GM06990 (cell line): ENCODE data around the gene CA5A.

Source experiments
- DNase-seq: peaks from one replicate; pipeline ENCODE4 v3.0.0-alpha.2; 2011; ENCODE audit not compliant: insufficient read length; ENCODE audit errors: extremely low read depth
- H3K27me3 ChIP-seq: replicated peaks from 2 replicates; pipeline ENCODE4 v1.6.0; 2011; ENCODE audit warnings: low read length; ENCODE audit not compliant: control insufficient read depth, insufficient read depth
- H3K36me3 ChIP-seq: 2 replicates; pipeline ENCODE4 v1.5.1; 2011; ENCODE audit warnings: low read length; ENCODE audit not compliant: control insufficient read depth, insufficient read depth
- H3K4me3 ChIP-seq: replicated peaks from 2 replicates; pipeline ENCODE4 v1.5.1; 2011; ENCODE audit warnings: low read depth, mild to moderate bottlenecking, control low read depth, low read length
- TF ChIP-seq, protein P1 (sequence below): IDR thresholded peaks from 2 replicates; pipeline ENCODE4 v1.5.1; 2011; ENCODE audit warnings: low read length, control low read depth, mild to moderate bottlenecking, inconsistent platforms; ENCODE audit not compliant: insufficient read depth, poor library complexity, severe bottlenecking

CA5A gene

DNA sequence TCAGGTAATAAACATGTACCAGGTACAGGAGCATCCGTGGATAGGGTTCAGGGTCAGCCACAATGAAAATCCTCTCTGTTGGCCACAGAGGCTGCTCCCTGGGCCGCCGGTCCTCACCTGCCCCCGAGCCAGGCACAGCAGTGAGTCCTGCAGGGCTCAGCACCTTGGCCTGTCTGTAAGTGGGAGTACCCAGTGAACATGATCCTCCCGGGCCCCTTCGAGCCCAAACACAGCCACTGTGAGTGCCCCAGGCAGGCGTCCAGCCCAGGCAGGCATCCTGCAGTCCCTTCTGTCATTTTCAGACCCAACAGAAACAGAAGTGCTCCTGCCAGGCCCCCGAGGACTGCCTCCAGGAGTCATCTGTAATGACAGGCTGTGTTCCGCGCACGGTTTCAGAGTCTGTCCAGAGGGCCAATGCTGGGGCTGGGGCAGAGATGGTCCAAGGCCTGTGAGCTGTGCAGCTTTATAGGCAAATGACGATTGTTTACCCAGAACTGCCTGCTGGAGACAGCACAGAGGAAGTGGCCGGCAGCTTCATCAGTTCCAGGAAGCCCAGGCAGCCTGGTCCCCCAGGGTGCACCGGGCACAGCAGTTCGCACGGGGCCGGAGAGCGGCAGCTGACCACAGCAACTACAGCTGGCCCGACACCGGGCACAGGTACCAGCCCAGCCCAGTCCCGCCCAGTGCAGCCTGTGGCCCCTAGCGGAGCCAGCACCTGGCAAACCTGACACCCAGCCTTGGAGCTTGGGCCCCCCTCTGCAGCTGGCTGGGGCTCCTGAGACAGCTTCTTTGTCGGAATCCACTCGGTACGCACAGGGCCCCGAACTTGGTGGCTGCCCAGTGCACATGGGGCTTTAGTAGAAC is 80.2 kb downstream of the CA5A start:
- no peak for DNase-seq
- Histone ChIP-seq H3K27me3 (no peaks in the 10 kb centered on the region), H3K4me3 (peak overlapping the region; percentile 49), H3K36me3 (peaks cover 23% of the 10 kb centered on the region)
- TF ChIP-seq, protein P1, sequence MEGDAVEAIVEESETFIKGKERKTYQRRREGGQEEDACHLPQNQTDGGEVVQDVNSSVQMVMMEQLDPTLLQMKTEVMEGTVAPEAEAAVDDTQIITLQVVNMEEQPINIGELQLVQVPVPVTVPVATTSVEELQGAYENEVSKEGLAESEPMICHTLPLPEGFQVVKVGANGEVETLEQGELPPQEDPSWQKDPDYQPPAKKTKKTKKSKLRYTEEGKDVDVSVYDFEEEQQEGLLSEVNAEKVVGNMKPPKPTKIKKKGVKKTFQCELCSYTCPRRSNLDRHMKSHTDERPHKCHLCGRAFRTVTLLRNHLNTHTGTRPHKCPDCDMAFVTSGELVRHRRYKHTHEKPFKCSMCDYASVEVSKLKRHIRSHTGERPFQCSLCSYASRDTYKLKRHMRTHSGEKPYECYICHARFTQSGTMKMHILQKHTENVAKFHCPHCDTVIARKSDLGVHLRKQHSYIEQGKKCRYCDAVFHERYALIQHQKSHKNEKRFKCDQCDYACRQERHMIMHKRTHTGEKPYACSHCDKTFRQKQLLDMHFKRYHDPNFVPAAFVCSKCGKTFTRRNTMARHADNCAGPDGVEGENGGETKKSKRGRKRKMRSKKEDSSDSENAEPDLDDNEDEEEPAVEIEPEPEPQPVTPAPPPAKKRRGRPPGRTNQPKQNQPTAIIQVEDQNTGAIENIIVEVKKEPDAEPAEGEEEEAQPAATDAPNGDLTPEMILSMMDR, result no peak

DNA sequence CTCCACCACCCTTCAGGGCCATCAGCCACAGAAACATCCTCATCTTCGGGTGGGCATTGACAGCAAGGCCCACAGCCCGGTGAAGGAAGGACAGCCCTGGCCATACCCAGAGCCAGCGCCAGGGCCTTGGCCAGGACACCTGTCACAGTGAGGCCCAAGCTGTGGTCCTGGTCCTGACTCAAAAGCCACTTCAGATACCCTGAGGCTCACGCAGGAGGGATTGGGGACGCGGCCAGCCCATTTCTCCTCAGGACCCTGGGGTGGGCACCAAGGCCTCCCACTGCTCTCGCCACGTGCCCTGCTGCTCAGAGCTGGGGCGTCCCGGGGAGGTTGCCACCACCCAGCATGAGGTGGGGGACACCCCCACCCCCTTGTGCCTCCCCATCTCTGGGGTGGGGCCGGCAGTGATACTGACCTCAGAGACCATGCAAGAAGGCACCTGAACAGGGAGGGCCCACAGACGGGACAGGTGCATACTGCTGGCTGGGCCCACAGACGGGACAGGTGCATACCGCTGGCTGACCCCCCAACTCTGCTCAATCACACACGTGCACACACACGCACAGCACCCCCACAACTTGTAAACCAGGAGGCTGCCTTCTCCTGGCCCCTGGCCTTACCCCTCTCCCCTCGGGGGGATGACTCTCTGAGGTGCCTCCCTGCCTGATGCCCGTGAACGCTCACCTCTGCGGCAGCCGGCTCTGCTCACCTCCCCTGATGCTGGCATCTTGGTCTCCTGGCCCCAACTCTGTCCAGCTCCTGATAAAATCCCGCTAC is 81.2 kb downstream of the CA5A start:
- H3K4me3 ChIP-seq, result no peak overlapping the region
- TF ChIP-seq, protein P1, result no peak
- peaks cover 25% of the 10 kb centered on the region for H3K36me3 ChIP-seq
- no peak for DNase-seq
- no peaks in the 10 kb centered on the region for H3K27me3 ChIP-seq

- Histone ChIP-seq H3K36me3 (peaks cover 30% of the 10 kb centered on the region), H3K4me3 (no peak overlapping the region)
Observed at GRCh38 chr16:87854053-87854906, 82.0 kb downstream of the CA5A start.

DNA sequence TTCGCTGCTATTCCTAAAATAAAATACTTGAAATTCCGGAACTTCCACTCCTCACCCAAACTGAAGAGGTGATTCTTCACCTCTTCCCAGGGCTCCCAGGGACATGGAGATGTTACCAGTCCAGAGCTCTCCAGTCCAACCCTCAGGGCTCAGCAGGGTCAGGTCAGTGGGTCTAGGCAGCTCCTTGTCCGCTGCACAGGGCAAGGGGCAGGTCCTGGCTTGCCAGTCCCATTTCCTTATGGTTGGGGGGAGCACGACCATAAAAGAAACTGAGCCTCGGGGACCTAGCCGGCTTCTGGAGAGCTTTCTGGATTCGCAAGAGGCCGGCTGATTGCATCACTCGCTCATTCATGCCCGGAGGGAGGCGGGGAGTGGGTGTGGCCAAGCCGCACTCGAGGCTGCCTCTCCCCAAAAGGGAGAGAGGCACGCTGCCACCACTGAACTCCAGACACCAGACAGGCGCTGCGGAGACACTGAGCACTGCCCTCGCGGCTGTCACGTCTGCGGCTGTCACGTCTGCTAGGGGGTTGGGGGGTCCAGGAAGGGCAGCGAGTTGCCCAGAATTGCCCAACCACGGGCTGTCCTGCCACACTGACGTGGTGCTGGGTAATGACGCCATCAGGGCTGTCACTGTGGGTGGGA is 82.8 kb downstream of the CA5A start:
- TF ChIP-seq, protein P1, result no peak
- peak overlapping the region; percentile 35 for H3K4me3 ChIP-seq
- DNase-seq, result peak; percentile 84
- H3K27me3 ChIP-seq, result no peaks in the 10 kb centered on the region
- peaks cover 34% of the 10 kb centered on the region for H3K36me3 ChIP-seq

More at GRCh38 chr16:87854053-87854906, 82.0 kb downstream of the CA5A start:
- TF ChIP-seq, protein P1, result no peak
- no peaks in the 10 kb centered on the region for H3K27me3 ChIP-seq
- DNase-seq, result no peak

- Histone ChIP-seq H3K36me3 (peaks cover 48% of the 10 kb centered on the region), H3K4me3 (no peak overlapping the region), H3K27me3 (no peaks in the 10 kb centered on the region)
- no peak for DNase-seq
- TF ChIP-seq, protein P1, result peak; percentile 5
Observed at GRCh38 chr16:87851601-87852000, 84.7 kb downstream of the CA5A start.
